ENCODE data around the gene HKDC1. TPM values are rescaled to one million over a fixed set of nuclear protein-coding genes. Genes with fewer than 3 reads are reported as not detected.

HKDC1 gene
- total and polyA plus RNA-seq, 12 donors: under 0.01 to 0.67 (median 0.15) TPM; not detected in 6

DNA sequence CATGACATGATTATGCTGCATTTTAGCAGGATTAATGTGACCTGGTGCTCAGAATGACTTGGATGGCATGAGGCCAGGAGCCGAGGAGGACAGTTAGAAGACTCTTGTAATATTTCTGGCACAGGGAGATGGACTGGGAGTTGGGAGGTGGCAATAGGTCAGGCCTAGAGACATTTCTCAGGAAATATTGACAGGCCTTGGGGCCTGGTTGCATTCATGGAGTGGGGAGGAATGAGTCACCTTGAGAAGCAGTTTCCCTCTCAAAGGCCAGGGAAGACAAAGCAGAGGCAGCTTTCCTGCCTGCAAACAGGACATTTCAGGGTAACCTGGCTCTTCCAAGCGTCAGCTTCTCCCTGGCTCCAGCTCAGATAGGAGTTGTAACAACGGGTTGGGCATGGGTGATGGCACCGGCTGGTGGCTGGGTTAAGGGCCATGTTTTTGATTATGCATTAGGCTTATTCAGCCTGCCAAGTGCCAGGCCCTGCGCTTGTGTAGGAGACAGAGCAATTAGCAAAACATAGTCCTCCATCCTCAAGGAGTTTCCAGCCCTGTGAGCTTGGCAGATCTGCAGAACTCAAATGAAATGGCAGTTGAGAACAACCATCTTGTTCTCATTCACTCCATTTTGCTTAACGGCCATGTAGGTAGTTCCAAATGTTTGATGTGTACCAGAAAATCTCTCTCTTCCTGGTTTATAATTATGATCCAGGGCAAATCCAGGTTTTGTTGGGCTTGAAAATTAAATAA is 96.4 kb downstream of the HKDC1 start:
- TF ChIP-seq POLR2A (IDR thresholded peaks at IDR 0.05): no peak
- TF ChIP-seq, protein P1, sequence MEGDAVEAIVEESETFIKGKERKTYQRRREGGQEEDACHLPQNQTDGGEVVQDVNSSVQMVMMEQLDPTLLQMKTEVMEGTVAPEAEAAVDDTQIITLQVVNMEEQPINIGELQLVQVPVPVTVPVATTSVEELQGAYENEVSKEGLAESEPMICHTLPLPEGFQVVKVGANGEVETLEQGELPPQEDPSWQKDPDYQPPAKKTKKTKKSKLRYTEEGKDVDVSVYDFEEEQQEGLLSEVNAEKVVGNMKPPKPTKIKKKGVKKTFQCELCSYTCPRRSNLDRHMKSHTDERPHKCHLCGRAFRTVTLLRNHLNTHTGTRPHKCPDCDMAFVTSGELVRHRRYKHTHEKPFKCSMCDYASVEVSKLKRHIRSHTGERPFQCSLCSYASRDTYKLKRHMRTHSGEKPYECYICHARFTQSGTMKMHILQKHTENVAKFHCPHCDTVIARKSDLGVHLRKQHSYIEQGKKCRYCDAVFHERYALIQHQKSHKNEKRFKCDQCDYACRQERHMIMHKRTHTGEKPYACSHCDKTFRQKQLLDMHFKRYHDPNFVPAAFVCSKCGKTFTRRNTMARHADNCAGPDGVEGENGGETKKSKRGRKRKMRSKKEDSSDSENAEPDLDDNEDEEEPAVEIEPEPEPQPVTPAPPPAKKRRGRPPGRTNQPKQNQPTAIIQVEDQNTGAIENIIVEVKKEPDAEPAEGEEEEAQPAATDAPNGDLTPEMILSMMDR (IDR thresholded peaks at IDR 0.05): no peak
- Histone ChIP-seq H3K4me3 (no peak overlapping the region), H3K36me3 (replicated peaks in 1 of 2) (no peaks in the 10 kb centered on the region), H3K4me1 (replicated peaks in 1 of 2) (peaks cover 8 to 38% of the 10 kb centered on the region in 2 donors), H3K27ac (peak overlapping the region in 3 of 5 donors; percentile 24 to 62 (median 29)), H3K9me3 (replicated peaks in 1 of 3) (no peaks in the 10 kb centered on the region), H3K27me3 (no peaks in the 10 kb centered on the region)
- WGBS, 4 donors: 48 to 56% (median 51%) methylated on average over 3 to 6 of the region's 6 CpGs
- peak; percentile 47 to 88 (median 78) for DNase-seq
- intact Hi-C loops (cut with DNase I): no loop called here

Other genes starting within 250 kb of the HKDC1 start
- gene KIFBP, start 231.5 kb upstream of the HKDC1 start, total RNA-seq: 10 to 100 TPM; 28.4 to 76.2 (median 42.7) TPM
- gene KIFBP, start 231.5 kb upstream of the HKDC1 start, polyA plus RNA-seq: 10 to 100 TPM; 15.1 to 60.4 (median 16.2) TPM
- 100 to 1,000 TPM in 5 of 9 donors, 10 to 100 TPM in 4; 16.5 to 156 (median 106) TPM for gene SRGN, start 132.2 kb upstream of the HKDC1 start, total RNA-seq
- 100 to 1,000 TPM in 1 of 3 donors, 10 to 100 TPM in 2; 31.6 to 125 (median 38.5) TPM for gene SRGN, start 132.2 kb upstream of the HKDC1 start, polyA plus RNA-seq
- 10 to 100 TPM; 16.5 to 59.4 (median 35.3) TPM for gene VPS26A, start 96.2 kb upstream of the HKDC1 start, total RNA-seq
- 10 to 100 TPM; 15.6 to 65.2 (median 20.4) TPM for gene VPS26A, start 96.2 kb upstream of the HKDC1 start, polyA plus RNA-seq
- 10 to 100 TPM; 24.4 to 53.1 (median 34.1) TPM for gene SUPV3L1, start 40.1 kb upstream of the HKDC1 start, total RNA-seq
- gene SUPV3L1, start 40.1 kb upstream of the HKDC1 start, polyA plus RNA-seq: 100 to 1,000 TPM in 2 of 3 donors, 10 to 100 TPM in 1; 54.8 to 165 (median 114) TPM
- 10 to 100 TPM; 29.3 to 79.3 (median 52.4) TPM for gene HK1, start 58.2 kb downstream of the HKDC1 start, total RNA-seq
- gene HK1, start 58.2 kb downstream of the HKDC1 start, polyA plus RNA-seq: 10 to 100 TPM; 18.4 to 37.5 (median 19.5) TPM
- gene TACR2, start 196.6 kb downstream of the HKDC1 start, total RNA-seq: under 1 TPM in 7 of 9 donors, not detected in 2; 0.11 to 0.55 (median 0.35) TPM
- under 1 TPM in 2 of 3 donors, not detected in 1; 0.33 to 0.37 TPM for gene TACR2, start 196.6 kb downstream of the HKDC1 start, polyA plus RNA-seq
- 10 to 100 TPM in 7 of 9 donors, 1 to 10 TPM in 2; 6.9 to 13.6 (median 11.0) TPM for gene TSPAN15, start 231.1 kb downstream of the HKDC1 start, total RNA-seq
- 10 to 100 TPM in 1 of 3 donors, 1 to 10 TPM in 2; 5.6 to 14.8 (median 8.6) TPM for gene TSPAN15, start 231.1 kb downstream of the HKDC1 start, polyA plus RNA-seq